ENCODE data around the gene SPINT3.
A peak's percentile ranks its signal among the peaks of the same experiment; 100 is the strongest.

GRCh38 chr20:45487231-45487635, 28.2 kb downstream of the SPINT3 start:
- TF ChIP-seq CTCF (IDR thresholded peaks at IDR 0.05; ENCODE audit: low read depth, low read length, poor library complexity, severe bottlenecking) (peak; percentile 37), EZH2phosphoT487 (IDR thresholded peaks at IDR 0.05; ENCODE audit: borderline replicate concordance, low read length) (no peak)

Data from DOHH2 (cell line).